Endometrial microvascular endothelial cells (primary cell): ENCODE measurements around the gene ASS1. TPM values are rescaled to one million over a fixed set of nuclear protein-coding genes. Genes with fewer than 3 reads are reported as not detected.

Source experiments
- in situ Hi-C: cut with HindIII; loops from 2 replicates; pipeline ENCODE4 v1.10.0; 2017; ENCODE audit warnings: low sequenced_read_pairs, low pct_unique_long_range_greater_than_20kb; ENCODE audit errors: inconsistent ontology term
- total RNA-seq: library from RNA; depleted of rRNA; stranded (reverse); fragments of >200 nt; gene quantifications from one replicate; pipeline ENCODE4 v1.2.3, GENCODE V29; 2015; ENCODE audit errors: inconsistent ontology term

ASS1 gene
- total RNA-seq, 1 donor from 2014 or later: 0.93 TPM

DNA sequence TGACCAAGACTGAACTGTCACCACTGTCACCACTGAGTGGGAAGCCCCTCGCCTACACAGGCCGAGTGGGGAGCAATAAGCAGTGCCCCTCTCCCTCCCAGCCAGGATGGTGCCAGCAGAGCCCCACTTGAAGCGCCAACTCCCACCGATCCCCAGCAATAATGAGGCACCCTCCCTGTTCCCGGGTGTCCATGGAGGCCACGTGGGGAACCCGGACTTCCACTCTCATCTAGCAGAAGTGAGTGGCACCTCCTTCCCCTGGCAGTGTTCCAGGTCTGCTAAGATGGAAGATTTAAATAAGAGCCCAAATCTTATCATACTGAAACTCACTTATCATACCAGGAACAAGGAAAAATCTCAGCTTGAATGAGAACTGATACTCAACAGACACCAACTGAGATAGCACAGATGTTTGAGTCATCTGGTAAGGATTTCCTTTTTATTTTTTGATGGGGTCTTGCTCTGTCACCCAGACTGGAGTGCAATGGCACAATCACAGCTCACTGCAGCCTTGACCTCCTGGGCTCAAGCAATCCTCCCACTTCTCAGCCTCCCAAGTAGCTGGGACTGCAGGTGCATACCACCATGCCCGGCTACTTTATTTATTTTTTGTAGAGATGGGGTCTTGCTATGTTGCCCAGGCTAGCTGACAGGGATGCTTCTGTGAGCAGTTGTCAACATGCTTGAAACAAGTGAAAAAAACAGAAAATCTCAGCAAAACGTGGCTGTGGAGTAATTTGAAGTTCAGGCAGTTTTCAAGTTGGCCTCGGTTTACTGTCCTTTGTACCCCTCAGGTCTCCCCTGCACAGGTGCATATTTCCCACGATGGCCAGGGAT lies 29.6 kb upstream of the ASS1 start:
- in situ Hi-C loops: no loop called here

DNA sequence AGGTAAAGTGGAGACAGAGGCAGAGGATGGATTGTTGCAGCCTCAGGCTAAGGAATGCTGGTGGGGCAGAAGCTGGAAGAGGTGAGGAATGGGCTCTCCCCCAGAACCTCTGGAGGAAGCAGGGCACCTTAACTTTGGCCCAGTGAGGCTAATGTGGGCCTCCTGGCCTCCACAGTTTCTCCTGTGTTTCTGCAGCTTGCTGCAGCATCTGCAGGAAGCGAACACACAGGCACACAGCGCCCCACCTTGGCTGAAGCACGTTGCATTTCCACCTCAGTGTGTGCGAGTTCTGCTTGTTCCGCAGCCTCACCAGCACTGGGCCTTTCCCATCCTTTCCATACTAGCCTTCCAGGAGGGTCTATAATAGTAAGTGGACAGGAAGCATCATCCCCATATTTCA lies 27.2 kb upstream of the ASS1 start:
- in situ Hi-C loops: no loop called here

DNA sequence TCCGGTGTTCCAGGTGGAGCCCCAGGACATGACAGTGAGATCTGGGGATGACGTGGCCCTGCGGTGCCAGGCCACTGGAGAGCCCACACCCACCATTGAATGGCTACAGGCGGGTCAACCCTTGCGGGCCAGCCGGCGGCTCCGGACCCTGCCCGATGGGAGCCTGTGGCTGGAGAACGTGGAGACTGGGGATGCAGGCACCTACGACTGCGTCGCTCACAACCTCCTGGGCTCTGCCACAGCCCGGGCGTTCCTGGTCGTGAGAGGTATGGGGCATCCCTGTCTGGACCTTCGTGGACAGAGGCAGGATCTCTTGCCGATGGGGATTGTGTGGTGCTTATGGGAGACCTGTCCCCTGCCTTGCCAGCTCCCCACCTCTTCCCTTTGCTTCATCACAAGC lies 26.0 kb upstream of the ASS1 start:
- in situ Hi-C loops: no loop called here

DNA sequence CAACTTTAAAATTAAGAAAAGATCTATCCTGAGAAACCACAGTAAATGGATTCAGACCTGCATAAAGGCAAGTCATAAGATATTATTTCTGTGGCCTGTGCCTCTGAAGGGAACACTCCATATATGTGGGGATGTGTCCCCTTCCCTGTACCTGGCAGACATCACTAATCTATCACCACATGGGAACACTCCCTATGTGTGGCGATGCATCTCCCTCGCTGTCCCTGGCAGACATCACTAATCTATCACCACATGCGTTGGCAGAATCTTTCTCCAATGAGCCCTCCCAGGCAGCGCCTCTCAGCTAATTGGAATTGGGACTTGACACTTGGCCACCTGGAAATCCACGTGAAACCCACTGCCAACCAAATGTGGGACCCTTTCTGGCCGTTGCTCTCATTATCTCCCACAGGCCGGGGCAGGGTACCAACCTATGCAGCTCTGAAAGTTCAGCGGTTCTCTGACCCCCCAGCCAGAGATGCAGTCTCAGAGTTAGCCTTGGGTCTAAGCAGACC lies 25.2 kb upstream of the ASS1 start:
- in situ Hi-C loops: no loop called here

DNA sequence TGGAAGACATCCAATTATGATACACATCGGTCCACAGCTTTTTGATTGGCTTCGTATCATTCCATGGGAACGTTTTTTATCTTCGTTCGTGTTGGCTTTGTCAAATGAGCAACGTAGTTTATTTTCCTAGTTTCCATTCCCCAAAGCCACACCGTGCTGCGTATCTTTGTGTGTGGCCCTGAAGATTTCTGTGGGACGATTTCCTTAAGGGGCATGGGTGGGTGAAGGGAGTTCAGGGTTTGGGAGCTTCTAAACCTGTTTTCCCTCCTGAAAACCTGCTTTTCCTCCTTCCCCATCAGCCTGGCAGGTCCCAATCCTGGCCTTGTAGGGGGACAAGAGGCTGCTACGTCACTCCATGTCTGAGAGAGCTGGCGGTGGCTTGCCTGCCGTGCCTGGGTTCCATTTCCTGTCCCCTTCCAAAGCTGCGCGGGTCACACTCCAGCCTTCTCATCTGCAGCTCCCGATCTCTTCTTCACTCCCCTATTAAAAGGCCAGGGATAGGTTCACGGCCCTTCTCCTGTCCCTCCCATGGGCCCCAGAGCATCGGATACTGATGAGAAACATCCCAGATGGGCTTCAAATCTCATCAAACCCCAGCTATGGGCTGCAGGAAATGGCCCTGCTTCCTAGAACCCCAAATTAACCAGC lies 23.5 kb upstream of the ASS1 start:
- in situ Hi-C loops: no loop called here

DNA sequence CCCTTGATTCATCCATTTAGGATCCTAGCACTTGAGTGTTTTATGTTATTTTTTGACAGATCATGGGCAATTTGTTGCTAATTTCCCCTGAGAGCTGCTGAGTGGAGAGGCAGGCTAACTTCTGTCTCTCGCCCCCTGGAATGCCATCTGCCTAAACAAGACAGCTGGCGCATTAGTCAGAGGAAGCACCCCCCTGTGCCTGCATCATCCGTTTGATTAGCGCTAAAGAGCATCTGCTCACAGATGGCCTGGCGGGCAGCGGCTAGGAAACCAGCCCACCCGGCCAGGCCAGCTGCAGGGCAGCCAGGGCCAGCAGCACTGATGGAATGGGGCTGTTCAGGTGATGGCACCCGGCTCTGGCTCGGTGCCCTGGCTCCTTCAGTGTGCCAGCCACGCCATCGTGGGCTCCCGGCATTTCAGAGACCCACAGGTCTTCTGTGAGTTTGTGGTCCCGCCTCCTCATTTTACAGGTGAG lies 22.9 kb upstream of the ASS1 start:
- in situ Hi-C loops: no loop called here

DNA sequence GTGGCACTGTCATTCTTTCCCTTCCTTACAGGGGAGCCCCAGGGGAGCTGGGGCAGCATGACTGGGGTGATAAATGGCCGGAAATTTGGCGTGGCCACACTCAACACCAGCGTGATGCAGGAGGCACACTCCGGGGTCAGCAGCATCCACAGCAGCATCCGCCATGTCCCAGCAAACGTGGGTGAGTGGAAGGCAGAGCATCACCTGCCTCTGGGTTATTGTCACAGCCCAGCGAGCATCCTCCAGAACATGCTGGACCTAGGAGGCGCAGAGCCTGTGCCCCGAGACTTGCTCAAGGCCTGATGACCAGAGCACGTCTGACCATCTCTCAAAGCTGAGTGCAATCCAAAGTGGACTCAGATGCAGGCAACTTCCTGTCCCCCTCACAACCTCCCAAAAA lies 22.2 kb upstream of the ASS1 start:
- in situ Hi-C loops: no loop called here

DNA sequence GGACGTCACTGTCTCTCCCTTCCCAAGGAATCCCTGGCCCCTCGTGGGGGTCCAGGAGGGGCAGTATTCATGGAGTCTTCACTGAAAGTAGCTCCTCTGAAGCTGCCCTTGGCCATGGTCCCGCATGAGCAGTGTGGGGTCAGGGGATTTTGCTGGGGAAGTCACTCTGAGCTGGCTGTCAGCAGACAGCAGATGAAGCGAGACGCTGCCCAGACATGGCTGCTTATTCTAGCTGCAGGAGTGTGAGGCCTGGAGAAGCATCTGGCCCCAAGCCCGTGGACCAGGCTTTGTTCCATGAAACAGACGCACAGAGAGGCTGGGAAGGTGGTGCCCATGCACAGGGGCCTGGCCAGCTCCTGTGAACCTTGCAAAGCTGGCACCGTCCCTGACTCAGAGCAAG lies 21.5 kb upstream of the ASS1 start:
- in situ Hi-C loops: no loop called here

DNA sequence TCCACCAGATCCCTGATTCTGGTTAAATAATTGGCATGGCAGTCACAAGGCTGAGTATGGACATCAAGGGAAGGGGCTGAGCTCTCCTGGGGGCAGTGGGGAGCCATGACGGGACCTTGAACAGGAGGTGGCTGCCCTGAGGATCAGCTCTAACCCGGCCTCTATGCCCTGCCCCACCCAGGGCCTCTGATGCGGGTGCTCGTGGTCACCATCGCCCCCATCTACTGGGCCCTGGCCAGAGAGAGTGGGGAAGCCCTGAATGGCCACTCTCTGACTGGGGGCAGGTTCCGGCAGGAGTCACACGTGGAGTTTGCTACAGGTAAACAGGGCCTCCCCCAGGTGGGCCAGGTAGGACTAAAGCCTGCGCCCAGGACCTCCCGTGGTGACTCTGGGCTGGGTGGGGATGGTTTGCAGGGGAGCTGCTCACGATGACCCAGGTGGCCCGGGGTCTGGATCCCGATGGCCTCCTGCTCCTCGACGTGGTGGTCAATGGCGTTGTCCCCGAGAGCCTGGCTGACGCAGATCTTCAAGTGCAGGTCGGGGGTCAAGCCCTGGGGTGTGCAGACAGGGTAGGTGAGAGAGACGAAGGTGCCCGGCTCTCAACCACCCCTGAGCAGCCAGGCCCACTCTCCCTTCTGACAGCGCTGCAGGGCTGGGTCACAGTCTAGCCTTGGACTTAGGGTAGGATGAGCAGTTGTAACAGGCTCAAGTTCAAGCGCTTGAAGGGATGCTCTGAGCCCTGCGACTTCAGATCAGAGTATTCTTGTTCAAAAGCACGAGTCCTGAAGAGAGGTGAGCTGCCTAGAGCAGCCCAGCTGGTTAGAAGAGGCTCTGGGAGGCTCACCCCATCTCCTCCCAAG lies 19.9 kb upstream of the ASS1 start:
- in situ Hi-C loops: no loop called here

DNA sequence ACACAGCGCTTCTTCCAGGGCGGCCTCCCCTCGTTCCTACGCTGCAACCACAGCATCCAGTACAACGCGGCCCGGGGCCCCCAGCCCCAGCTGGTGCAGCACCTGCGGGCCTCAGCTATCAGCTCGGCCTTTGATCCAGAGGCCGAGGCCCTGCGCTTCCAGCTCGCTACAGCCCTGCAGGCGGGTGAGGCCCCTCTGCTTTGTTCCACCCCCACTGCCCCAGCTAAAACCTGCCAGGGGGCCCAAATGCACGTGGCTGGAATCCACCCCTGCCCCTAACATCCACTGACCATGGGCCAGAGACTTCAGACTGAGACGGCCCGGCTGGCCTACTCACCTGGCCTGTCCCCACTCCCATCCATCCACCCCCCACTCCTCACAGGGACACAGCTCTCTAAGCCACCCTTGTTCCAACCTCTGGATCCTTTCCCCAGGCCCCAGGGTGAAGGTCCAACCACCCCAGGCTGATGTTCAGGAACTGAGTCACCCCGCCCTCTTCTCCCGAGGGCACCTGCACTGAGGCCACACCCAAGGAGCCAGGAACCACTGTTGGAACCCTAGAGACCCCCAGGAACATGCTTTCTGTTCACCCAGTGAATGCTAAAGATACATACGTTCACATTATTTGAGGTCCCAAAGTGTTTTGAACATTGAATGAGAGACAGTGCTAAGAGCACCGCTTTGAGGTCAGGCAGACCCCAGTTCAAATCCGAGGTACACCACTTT lies 18.9 kb upstream of the ASS1 start:
- in situ Hi-C loops: no loop called here

DNA sequence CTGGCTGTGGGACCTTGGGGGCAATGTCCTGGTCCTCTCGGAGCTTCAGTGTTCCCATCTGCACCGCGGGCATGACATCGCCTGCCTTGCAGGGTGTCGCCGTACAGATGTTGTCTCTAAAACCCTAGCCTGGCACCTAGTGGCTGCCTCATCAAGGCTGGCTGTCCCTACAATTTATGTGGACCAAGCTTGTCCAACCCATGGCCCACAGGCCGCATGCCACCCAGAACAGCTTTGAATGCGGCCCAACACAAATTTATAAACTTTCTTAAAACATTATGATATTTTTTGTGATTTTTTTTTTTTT lies 18.3 kb upstream of the ASS1 start:
- in situ Hi-C loops: no loop called here

DNA sequence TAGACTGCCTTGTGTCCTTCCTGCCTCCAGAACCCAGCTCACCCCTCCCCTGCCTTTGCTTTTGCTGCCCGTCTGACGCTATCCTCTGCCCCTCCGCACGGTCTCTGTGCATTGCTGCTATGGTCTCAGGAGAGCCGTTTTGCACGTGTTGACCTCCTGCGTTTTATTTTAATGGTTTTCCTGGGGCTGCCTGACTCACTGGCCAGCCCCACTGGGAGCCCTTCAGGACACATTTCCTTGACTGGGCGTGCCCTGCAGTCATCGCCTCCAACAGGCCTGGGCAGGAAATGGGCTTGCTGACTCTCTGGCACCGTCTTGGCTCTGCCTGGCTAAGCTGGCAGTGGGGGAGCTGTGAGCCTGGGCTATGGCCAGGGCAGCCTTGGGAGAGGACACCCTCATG lies 17.9 kb upstream of the ASS1 start:
- in situ Hi-C loops: no loop called here

DNA sequence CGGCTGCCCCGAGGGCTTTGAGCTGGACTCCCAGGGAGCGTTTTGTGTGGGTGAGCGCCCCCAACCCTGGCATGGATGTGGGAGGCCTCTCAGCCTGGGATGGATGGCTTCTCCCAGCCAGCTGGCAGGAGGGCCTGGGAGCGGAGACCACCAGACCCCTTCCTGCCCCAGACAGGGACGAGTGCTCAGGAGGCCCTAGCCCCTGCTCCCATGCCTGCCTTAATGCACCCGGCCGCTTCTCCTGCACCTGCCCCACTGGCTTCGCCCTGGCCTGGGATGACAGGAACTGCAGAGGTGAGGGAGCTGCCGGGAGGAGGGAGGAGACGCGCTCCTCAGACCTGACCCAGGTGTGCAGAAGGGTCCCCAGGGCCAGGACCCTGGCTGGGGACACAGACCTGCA lies 17.4 kb upstream of the ASS1 start:
- in situ Hi-C loops: no loop called here

DNA sequence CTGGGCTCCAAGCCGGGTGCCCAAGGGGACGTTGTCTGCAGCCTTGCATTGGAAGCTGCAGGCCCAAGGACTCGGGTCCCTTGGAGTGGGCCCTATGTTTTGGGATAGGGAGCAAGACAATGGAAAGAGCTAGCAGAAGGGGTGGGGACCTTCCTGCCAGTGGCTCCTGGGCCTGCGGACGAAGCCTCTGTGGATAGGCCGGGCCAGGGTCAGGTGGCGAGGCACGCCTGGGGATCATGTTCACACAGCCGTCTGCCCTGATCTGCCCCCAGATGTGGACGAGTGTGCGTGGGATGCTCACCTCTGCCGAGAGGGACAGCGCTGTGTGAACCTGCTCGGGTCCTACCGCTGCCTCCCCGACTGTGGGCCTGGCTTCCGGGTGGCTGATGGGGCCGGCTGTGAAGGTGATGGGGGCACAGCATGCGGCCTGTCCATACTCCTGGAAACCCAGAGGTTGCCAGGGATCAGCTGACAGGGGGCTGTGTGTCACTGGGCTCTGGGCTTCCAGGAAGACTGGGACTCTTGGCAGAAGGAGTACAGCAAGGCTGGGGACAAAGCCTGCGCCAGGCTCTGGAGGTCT lies 16.6 kb upstream of the ASS1 start:
- in situ Hi-C loops: no loop called here

DNA sequence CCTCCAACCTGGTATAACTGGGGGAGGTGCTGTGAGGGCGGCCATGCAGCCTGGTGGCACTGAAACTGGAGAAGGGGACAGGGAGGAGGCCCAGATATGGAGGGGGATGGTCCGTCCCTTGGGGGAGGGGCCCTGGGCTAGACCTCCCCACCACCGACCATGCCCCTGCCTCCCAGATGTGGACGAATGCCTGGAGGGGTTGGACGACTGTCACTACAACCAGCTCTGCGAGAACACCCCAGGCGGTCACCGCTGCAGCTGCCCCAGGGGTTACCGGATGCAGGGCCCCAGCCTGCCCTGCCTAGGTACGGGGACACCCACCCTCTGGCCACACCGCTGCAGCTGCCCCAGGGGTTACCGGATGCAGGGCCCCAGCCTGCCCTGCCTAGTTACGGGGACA lies 15.4 kb upstream of the ASS1 start:
- in situ Hi-C loops: no loop called here

DNA sequence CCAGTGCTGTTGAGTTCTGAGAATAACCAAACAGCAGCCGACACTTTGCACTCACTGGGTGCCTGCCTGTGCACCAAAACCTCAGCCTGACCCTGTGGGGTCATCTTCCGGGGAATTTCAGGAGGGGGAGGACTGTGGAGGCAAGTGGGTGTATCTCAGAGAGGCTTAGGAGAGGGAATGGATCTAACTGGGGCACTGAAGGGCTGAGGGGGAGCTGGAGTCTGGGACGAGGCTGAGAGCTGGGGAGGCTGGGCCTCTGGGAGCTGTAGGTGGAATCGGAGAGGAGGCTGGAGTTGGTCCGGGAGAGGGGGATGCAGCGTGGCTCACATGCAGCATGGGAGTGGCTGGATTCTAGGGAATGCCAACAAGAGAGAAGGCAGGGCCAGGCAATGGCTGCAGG lies 14.9 kb upstream of the ASS1 start:
- in situ Hi-C loops: no loop called here

DNA sequence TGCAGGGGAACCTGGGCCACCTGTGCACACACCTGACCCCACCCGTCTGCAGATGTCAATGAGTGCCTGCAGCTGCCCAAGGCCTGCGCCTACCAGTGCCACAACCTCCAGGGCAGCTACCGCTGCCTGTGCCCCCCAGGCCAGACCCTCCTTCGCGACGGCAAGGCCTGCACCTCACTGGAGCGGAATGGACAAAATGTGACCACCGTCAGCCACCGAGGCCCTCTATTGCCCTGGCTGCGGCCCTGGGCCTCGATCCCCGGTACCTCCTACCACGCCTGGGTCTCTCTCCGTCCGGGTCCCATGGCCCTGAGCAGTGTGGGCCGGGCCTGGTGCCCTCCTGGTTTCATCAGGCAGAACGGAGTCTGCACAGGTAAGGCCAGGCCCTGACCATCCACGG lies 14.5 kb upstream of the ASS1 start:
- in situ Hi-C loops: no loop called here

DNA sequence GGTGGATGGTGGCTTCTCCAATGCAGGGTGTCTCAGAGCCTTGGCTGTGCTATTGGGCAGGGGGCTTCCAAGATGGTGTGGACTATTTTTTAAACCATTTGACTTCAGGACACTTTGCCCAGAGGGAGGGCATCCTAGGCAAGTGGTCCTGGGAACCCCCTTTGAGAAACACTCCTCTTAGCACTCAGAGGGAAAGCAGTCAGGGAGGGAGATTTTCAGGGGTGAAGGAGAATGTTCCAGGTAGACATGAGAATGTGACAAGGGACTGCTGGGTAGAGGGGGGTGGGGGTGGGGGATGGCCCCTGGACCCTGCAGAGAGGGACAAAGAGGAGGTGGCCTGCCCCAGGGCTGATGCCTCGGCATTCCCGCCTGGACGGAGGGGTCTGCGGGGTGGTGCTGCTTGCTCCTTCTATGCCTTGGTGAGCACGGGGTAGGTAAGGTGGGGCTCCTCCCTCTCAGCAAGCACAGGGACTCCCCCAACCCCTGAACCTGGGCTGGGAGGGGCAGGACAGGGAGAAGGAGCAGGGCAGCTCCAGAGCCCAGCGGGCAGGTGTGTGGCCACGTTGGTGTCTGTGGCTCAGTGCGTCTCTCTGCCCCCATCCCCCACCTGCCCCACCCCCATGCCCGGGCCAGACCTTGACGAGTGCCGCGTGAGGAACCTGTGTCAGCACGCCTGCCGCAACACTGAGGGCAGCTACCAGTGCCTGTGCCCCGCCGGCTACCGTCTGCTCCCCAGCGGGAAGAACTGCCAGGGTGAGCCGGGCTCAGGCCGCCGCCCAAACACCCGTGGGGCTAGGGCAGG lies 13.8 kb upstream of the ASS1 start:
- in situ Hi-C loops: no loop called here
